T follicular helper cell (primary cell): ENCODE measurements around the gene DCLK1.
"Not testable (repeated sequence)": the region's sequence is repeated elsewhere in the genome, so short reads cannot be mapped to it uniquely, and the experiment has no call there.

ENCODE experiments used
- DNase-seq: peaks from one replicate; pipeline ENCODE4 v3.0.0-alpha.2; 2020; ENCODE audit warnings: low read depth

Gene DCLK1

DNA sequence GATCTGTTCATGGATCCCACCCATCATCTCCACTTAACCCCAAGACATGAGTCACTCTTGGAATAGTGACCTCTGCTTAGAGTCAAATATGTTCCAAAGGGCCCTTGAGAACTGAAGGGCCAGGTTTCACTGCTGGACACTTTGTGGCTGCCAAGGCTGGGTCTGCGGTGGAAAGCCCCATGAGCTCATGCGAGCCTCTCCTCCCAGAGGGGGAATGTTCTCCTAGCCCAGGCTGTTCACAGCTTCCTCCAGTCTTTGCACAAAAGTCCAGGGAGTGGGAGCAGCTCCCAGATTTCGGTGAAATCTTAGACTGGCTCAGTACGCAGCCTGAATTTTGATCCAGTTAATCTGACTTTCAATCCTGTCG lies 732 bp upstream of the DCLK1 start:
- no peak for DNase-seq

DNA sequence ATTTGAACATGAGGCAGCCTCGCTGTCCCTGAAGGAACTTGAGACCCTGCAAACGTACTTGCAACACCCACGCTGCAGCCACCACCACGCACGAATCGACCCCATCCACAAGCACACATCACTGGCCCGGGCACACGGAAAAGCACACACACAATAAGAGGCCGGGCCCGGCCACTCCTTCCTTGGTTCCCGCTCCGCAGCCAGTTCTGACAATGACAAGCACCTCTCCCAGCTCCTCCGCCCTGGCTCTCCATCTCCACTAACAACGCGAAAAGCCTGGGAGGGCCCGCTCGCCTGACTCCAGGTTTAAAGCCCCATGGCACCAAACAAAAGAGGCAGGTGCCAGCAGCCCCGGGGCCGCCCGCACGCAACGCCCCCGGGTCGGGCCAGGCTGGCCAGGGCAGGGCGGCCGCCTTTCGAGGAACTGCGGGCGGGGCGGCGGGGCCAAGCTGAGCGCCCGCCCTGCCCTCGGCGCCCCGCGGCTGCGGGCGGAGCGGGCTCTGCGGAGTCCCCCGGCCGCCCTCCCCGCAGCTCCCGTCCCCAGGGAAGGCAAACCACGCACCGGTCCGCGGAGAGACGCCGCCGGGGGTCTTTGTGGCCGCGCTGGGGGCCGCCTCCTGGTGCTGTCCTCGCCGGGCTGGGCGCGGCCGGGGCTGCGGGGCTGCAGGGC lies 495 bp downstream of the DCLK1 start:
- no peak for DNase-seq

DNA sequence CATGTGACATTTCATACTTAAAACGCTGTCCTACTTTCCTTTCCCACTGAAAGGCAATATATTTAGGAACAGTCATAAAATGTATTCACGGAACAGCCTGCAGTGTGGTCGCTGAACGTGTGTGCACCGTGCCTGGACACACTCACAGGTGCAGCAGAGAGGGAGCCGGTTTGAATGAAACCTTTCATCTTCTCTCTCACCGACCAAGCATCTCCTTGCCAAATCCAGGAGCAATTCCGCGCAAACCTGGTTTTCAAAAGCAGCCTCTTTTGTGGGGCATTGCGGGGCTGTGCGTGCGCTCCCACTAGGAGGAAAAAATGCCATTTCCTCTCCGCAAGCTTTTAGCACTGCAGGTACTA lies 1.0 kb downstream of the DCLK1 start:
- DNase-seq = no peak

- DNase-seq = no peak
Measured at GRCh38 chr13:36129539-36129938, 1.6 kb downstream of the DCLK1 start.

DNA sequence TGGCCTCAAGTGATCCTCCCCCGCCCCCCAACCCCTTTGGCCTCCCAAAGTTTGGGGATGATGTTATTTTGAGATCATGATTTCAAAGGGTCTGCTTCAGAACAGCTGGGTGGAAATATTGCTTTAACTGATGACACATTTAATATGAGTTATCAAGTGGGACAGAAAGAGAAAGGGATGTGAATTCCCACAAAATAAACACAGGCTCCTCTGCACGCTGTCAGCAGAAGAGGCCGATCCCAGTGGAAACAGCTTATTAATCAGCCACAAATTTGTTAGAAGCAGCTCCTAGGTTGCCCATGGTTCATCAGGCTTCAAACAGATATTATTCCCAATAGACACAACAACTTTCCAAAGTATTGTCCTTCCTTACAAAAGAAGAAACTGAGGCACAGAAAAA lies 4.7 kb downstream of the DCLK1 start:
- no peak for DNase-seq

DNA sequence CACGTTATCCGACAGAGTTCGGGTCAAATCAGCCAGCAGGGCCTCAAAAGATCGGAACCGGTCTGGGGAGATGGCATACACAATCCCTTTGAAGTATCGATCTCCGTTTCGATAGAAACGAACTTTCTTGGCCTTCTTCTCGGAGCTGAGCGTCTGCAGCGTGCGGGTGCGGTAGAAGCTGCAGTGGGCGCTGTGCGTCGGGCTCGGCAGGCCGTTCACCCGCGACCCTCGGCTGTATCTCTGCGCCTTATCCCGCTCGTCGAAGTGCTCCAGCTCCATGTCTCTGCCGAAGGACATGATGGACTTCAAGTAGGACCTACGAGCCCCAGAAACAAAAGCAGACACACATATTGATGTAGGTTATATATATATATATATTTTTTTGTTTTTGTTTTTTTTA lies 5.3 kb downstream of the DCLK1 start:
- DNase-seq = no peak

DNA sequence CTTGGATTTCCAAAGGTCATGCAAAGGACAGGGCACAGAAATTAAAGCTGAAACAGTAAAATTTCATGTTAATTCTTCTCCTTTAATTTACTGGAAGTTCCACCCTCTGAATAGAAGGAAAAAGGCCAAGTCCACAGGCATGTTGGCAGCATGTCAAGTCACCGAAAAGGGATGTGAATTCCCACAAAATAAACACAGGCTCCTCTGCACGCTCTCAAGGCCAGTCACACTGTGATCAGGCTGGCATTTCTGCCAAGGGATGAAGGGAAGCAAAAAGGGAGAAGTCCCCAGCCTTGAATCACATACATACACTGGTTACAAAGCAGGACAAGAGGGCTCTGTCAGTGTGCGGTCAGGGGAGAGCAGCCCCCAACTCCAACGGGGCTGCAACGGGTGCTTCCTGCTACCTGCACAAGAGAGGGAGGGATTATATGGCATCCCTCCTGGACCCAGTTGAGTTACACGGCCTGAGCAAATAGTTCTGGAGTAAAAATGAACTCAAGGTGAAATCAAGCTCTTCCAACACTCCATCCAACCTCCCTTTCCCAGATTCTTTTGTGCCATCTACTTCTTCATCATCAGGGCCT lies 6.9 kb downstream of the DCLK1 start:
- no peak for DNase-seq

DNA sequence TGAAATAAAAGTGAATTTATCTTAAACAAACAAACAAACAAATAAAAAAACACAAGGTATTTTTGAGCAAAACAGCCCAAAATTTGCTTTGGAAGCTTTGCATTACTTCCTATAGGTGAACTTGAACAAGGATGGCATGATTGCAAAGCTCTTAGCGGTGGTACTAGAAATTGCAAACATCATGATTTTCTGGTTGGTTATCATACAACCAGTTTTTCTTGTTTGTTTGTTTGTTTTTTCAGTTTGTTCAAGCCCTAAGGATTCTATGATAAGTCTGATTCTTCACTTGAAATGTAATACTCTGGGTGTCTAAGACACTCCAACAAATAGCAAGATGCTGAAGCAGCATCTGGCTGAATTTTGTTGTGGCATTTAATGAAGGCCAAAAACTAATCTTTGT lies 15.9 kb downstream of the DCLK1 start:
- DNase-seq = no peak

- DNase-seq = no peak
Measured at GRCh38 chr13:36114233-36114632, 16.9 kb downstream of the DCLK1 start.

DNA sequence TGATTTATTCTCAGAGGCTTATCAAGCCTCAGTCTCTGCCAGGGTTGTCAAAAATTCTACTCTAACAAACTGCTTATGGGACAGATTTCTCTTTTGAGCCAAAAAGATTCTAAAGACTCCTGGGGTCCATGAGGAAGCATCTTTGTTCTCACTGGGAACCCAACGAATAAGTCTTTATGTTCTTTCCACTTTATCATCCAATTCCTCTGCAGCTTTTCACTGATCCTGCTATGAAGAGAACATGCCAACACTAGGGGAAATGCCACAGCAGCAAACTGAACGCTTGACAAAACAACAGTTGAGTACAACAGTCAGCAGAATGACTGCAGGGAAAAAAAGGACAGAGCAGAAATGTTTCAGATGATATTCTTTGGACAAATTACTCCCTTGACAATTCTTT lies 22.2 kb downstream of the DCLK1 start:
- DNase-seq = no peak

DNA sequence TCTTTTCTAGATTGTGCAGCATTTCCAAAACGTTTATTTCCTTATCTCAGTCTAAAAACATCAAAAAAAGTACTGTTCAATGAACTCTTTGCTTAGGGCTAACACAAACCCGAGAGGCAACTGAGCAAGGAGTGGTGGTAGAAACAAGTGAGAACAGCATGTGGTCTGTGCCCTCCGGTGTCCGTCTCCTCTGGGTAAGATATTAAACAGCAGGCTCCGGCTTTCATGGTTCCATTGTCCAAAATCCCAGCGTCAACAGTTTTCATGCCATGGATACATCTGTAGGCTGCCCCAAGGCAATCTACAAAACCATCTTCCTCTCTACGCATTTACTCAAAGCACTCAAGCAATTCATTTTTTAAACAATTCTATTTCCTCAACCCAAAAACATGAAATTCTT lies 22.8 kb downstream of the DCLK1 start:
- no peak for DNase-seq

DNA sequence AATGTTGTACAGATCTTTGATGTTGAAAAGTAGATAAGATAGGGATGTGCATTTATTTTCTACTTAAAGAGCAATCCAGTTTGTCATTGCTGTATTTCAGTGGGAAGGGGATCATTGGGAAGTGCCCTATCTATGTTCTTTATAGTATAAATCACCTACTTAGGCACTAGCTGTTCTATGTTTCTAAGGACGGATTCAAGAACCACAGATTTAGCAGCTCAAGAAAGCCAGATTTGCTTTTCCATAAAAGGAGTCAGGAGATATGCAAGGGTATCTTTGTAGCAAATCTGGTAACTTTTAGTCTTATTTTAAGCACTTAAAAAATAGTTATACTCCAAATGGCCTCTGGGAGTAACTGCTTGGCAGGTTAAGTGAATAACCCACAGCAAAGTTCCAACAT lies 23.7 kb downstream of the DCLK1 start:
- no peak for DNase-seq

DNA sequence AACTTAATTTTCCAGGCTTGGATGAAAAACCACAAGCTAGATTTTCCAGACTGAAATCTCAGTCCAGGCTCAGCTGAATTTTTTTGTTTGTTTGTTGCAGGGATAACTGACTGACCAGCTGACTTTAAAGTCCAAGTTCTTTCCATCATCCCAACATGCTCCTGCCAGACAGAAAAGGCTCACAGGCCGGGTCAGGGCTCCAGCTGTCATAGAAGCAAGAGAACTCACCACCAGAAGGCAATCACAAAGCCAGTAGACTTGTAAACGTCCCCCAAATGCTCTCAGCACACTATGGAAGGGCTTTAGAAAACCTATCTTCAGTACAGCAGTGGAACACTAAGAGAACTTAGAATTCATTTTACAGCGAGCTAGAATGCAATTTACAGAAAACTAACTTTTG lies 25.5 kb downstream of the DCLK1 start:
- DNase-seq = no peak

- DNase-seq = no peak
Measured at GRCh38 chr13:36102721-36103120, 28.5 kb downstream of the DCLK1 start.

DNA sequence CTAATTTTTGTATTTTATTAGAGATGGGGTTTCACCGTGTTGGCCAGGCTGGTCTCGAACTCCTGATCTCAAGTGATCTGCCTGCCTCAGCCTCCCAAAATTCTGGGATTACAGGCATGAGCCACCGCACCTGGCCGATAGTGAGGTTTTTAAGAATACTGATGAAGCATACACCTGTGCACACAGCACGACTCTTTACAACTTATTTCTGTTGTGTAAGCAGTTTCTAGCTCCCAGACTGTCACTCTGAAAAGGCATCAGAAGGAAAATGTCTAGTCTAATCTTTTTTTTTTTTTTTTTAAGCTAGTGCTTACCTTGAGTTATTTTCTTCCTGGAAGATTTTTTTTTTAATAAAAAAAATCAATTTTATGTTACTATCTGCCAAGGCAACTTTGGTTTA lies 29.3 kb downstream of the DCLK1 start:
- not testable (repeated sequence) for DNase-seq

- DNase-seq = no peak
Measured at GRCh38 chr13:36101157-36101556, 30.0 kb downstream of the DCLK1 start.

DNA sequence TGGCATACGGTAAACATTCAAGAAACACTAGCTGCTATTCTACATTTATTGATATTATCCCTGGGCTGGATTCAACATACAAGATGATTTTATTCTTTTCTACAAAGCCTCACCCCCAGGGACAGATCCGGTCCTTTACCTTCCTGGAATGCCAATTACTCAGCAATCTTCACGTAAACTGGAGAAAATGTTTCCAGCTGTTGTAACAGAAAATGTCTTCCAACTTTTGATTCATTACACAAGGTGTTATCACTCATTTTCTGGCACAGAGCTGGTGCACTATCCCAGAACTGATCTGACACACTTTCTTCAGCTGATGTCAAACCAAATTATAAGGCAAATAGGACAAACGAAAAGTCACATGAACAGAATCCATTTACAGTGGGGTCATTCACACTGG lies 33.1 kb downstream of the DCLK1 start:
- DNase-seq = no peak

DNA sequence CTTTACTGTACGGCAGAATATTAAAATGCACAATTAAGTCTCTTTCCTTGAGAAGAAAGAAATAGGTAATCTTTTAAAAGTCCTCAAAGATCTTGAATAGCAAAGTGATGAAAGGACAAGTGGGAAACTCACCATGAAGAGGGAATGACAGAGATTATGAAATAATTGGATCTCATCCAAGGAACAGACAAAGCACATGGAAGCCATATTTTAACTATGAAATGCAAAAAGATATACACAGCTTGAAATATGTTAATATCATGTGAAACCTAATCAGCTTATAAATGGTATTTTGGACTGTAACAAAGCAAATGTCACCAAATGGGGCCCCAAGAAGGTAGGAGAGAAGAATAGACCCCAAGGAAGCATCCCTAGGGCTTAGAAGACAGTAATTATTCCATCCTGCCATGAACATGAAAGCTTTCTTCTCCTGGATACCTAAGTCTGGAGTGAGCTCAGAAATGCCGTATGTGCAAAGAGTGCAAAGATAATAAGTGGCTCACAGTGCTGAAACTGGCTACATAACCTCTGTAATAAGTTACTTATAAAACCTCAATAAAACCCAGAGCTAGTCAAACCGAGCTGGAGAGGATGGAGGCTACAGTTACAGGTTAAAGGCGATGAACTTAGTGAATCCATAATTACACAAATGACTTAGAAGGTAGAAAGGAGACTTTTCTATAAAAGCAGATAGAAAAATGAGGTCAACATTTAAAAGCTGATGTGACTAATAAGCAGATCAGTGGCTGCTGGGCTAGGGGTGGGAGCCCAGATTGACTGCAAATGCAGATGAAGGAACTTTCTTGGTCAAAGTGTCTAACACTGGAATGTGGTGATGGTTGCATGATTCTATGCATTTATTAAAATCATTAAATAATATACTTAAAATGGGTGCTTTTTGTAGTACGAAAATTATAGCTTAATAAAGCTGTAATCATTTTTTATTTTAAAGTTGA lies 34.4 kb downstream of the DCLK1 start:
- no peak for DNase-seq

DNA sequence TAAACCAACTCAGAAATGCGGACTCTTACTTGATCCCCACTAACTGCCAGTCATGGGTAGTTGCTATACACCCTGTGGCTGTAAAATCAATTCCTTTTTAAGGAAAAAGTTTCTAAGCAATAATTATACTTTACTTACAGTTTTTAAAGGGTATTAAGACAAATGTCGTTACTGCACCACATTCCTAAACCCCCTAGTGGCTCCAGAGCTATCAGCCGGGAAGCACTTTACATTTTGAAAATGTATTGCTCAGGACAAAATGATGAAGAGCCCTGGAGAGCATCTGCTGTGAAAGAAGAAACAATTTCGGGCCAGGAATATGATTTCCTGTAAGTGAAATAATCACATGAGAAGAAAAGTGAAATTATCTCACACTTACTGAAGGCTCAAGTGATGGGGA lies 36.7 kb downstream of the DCLK1 start:
- DNase-seq = no peak

DNA sequence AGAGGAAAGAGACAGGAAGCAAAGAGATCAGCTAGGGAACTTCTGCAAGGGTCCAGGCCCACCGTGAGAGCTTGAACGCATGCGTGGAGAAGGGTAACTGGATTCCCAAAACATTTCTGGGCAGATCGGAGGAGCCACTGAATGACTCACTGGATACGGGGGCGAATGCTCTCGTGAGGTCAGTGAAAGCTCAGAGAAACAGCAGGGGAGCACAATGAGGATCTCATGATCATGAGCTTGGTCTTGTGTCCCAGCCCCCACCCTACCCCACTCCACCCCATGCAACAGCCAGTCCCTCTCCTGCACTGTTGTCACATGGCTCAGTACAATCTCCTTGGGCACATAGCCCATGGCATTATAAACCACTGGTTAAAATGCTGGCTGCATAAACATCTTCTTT lies 40.6 kb downstream of the DCLK1 start:
- no peak for DNase-seq

- no peak for DNase-seq
Measured at GRCh38 chr13:36089130-36089647, 42.0 kb downstream of the DCLK1 start.

- no peak for DNase-seq
Measured at GRCh38 chr13:36088463-36088862, 42.7 kb downstream of the DCLK1 start.

DNA sequence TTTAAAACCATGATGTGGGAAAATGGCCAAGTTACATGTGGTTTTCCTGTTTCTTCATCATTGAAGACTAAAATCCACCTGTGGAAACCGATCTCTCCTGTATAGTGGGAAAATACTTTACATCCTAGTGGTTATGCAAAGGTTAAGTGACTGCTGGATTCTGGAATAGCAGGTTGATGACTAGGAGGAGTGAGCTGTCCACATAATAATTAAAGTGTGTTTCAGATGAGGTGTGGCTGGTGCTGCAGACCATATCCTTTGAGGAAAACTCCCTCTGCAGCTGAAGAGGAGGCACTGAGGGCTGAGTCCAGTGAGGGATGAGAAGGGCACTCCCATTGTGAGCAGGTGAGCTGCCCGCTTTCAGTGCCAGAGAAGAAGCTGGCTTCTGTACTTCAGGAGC lies 43.2 kb downstream of the DCLK1 start:
- no peak for DNase-seq
